Kidney (tissue), 14 donors: ENCODE data around the gene NEIL1. TPM values are rescaled to one million over a fixed set of nuclear protein-coding genes. Genes with fewer than 3 reads are reported as not detected.
"Not testable (repeated sequence)": the region's sequence is repeated elsewhere in the genome, so short reads cannot be mapped to it uniquely, and the experiment has no call there.

Source experiments
- DNase-seq, 5 donors: peaks; one replicate each; pipeline ENCODE4 v3.0.0-alpha.2; 2013 to 2020
- FAIRE-seq: peaks from 2 replicates; lab custom pipeline; 2012; peaks lifted over from hg19 to GRCh38; lab: Jason Lieb, UNC
- H3K27ac ChIP-seq, 2 donors: one replicate each; pipeline ENCODE4 v1.7.0; 2013; ENCODE audit warnings: low read depth in 2 of 2, low read length in 2 of 2, inconsistent platforms in 1 of 2
- H3K27me3 ChIP-seq: one replicate; pipeline ENCODE4 v1.7.1; 2013; ENCODE audit warnings: low read length, inconsistent platforms; ENCODE audit not compliant: control insufficient read depth, insufficient read depth
- H3K36me3 ChIP-seq, 3 donors: one replicate each; pipeline versions ENCODE4 v1.7.0 to v1.7.1; 2013; ENCODE audit warnings: low read length in 3 of 3, control low read depth in 1 of 3, inconsistent platforms in 1 of 3; ENCODE audit not compliant: insufficient read depth in 3 of 3, control insufficient read depth in 2 of 3
- H3K4me1 ChIP-seq, 3 donors: one replicate each; pipeline versions ENCODE4 v1.7.0 to v1.7.1; 2013; ENCODE audit warnings: low read length in 3 of 3, inconsistent platforms in 1 of 3, low read depth in 1 of 3; ENCODE audit not compliant: control insufficient read depth in 2 of 3, insufficient read depth in 2 of 3
- H3K4me3 ChIP-seq, 3 donors: one replicate each; pipeline versions ENCODE4 v1.7.0 to v1.8.1; 2013; ENCODE audit warnings: low read length in 3 of 3, control low read depth in 1 of 3, inconsistent platforms in 1 of 3
- H3K9ac ChIP-seq, 3 donors: one replicate each; pipeline versions ENCODE4 v1.7.0 to v1.7.1; 2013; ENCODE audit warnings: low read length in 3 of 3, control low read depth in 1 of 3, inconsistent platforms in 1 of 3
- H3K9me3 ChIP-seq, 3 donors: one replicate each; pipeline versions ENCODE4 v1.7.0 to v1.7.1; 2013; ENCODE audit warnings: low read length in 3 of 3, control low read depth in 1 of 3, inconsistent platforms in 1 of 3; ENCODE audit not compliant: control insufficient read depth in 2 of 3, insufficient read depth in 1 of 3
- intact Hi-C: fragments of 100-400 bp; cut with DNase I; formaldehyde crosslinking; loops from one replicate; pipeline ENCODE4 v1.11.1; 2022
- polyA plus RNA-seq: library from polyadenylated mRNA; stranded (reverse); fragments of 350-450 nt; fragmentation: Illumina TruSeq; extraction: RNeasy Lipid Tissue Mini Kit (QIAGEN cat#74804); gene quantifications from one replicate; pipeline ENCODE4 v1.2.3, GENCODE V29; 2014; ENCODE audit warnings: low read depth, low replicate concordance; ENCODE audit not compliant: insufficient read depth
- total RNA-seq: library from RNA; stranded (reverse); fragmentation: NEBNext Ultra II Directional; extraction: Animal tissue kit (Norgen Biotek cat#: 25700); gene quantifications from one replicate; pipeline ENCODE4 v1.2.1, GENCODE V29; 2021
- TF ChIP-seq, protein P1 (sequence below): IDR thresholded peaks from 3 replicates; pipeline ENCODE4 v1.5.1; 2012; ENCODE audit warnings: mild to moderate bottlenecking, moderate library complexity, borderline replicate concordance; ENCODE audit not compliant: insufficient read depth; ENCODE audit errors: extremely low read depth
- donor health status: control.
- donor health status: control.
- donor health status: control.
- donor health status: control.
- donor health status: control.
- donor health status: DM: yes; HTN: yes; CAD: no.
- donor health status: Normal renal cell carcinoma (clear cell type).

NEIL1 gene
- total and polyA plus RNA-seq, 2 donors from 2014 or later = 22.6 to 42.9 TPM

- intact Hi-C loops = no loop called here
Measured at GRCh38 chr15:75380773-75381172, 33.9 kb downstream of the NEIL1 start.

GRCh38 chr15:75383986-75384385, 37.1 kb downstream of the NEIL1 start:
- H3K9ac ChIP-seq, H3K4me1 ChIP-seq, H3K9me3 ChIP-seq, H3K27ac ChIP-seq, DNase-seq, H3K4me3 ChIP-seq, intact Hi-C loops, H3K27me3 ChIP-seq, FAIRE-seq: not testable (repeated sequence)
- peaks cover 9 to 51% (median 27%) of the 10 kb centered on the region in 3 donors for H3K36me3 ChIP-seq

More at GRCh38 chr15:75380773-75381172, 33.9 kb downstream of the NEIL1 start:
- H3K27ac ChIP-seq = no peak overlapping the region
- peaks cover 11 to 42% (median 30%) of the 10 kb centered on the region in 3 donors for H3K36me3 ChIP-seq
- H3K9ac ChIP-seq = no peak overlapping the region
- no peak overlapping the region for H3K4me3 ChIP-seq
- no peaks in the 10 kb centered on the region for H3K27me3 ChIP-seq
- H3K4me1 ChIP-seq = no peaks in the 10 kb centered on the region
- TF ChIP-seq, protein P1, sequence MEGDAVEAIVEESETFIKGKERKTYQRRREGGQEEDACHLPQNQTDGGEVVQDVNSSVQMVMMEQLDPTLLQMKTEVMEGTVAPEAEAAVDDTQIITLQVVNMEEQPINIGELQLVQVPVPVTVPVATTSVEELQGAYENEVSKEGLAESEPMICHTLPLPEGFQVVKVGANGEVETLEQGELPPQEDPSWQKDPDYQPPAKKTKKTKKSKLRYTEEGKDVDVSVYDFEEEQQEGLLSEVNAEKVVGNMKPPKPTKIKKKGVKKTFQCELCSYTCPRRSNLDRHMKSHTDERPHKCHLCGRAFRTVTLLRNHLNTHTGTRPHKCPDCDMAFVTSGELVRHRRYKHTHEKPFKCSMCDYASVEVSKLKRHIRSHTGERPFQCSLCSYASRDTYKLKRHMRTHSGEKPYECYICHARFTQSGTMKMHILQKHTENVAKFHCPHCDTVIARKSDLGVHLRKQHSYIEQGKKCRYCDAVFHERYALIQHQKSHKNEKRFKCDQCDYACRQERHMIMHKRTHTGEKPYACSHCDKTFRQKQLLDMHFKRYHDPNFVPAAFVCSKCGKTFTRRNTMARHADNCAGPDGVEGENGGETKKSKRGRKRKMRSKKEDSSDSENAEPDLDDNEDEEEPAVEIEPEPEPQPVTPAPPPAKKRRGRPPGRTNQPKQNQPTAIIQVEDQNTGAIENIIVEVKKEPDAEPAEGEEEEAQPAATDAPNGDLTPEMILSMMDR = no peak
- FAIRE-seq (no peak), DNase-seq (no peak)
- H3K9me3 ChIP-seq = no peaks in the 10 kb centered on the region

DNA sequence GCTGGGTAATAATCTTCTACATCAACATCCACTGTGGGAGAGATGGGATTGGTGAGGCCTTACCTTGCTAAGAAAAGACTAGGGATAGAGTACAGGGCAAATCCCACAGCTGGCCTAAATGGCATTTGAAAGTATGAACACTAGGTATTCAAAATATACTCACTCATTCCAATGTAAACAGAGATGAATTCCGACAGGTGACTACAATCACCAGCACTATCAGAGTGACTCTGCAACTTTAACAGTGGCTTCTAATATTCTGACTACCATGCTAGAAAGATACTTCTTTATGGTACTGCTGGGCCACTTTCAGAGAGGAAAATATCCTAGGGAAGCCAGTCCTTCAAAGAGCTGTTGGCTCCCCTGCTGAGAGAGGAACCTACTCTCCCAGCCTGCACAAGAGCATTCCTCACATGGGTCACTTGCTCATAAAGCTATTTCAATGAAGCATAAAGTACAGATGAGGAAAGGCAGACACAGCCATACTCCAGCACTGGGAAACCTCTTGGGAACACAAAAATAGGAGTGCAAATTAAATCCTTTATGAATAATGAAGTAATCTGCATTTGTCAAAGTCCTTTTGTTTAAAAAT, 43.0 kb downstream of the NEIL1 start:
- no peak for FAIRE-seq

GRCh38 chr15:75397494-75397893, 50.7 kb downstream of the NEIL1 start:
- DNase-seq (no peak), FAIRE-seq (no peak)
- Histone ChIP-seq H3K27ac (no peak overlapping the region), H3K9ac (no peak overlapping the region), H3K4me1 (no peaks in the 10 kb centered on the region), H3K4me3 (no peak overlapping the region), H3K9me3 (no peaks in the 10 kb centered on the region), H3K36me3 (peaks cover 17 to 54% (median 42%) of the 10 kb centered on the region in 3 donors), H3K27me3 (no peaks in the 10 kb centered on the region)
- intact Hi-C loops = no loop called here
- TF ChIP-seq, protein P1 = no peak

More for the DNA sequence above, 43.0 kb downstream of the NEIL1 start:
- TF ChIP-seq, protein P1 = no peak
- intact Hi-C loops = no loop called here
- no peak for DNase-seq
- no peak overlapping the region for H3K4me3 ChIP-seq
- no peak overlapping the region for H3K9ac ChIP-seq
- H3K27ac ChIP-seq = no peak overlapping the region
- H3K36me3 ChIP-seq = peaks cover 16 to 68% (median 43%) of the 10 kb centered on the region in 3 donors
- no peaks in the 10 kb centered on the region for H3K27me3 ChIP-seq
- H3K9me3 ChIP-seq = no peaks in the 10 kb centered on the region
- H3K4me1 ChIP-seq = no peaks in the 10 kb centered on the region
